ENCODE data around the gene ARHGAP6.

Gene ARHGAP6

DNA sequence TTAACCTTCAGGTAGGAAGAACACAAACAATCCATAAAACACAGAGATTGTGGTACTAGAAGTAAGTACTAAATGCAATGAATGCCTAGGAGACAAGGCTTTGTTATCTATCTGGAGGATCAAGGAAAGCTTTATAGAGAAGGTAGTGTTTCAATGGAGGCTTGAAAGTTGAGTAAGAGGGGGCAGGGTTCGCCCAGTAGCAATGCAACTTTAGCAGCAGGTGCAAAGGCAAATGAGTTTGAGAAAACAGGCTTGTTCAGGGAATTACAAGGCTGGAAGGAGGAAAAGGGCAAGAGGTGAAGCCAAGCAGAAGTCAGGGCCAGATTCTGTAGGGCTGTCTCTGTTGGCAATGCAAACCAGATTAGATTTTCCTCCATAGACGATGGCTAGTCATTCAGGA lies 408.0 kb downstream of the ARHGAP6 start:
- TF ChIP-seq TCF12 (IDR thresholded peaks at IDR 0.05; ENCODE audit: low read depth) (no peak), USF1 (IDR thresholded peaks at IDR 0.05) (no peak), YY1 (IDR thresholded peaks at IDR 0.05; ENCODE audit: low read depth) (no peak), ZBTB7A (IDR thresholded peaks at IDR 0.05; ENCODE audit: low read depth) (no peak), TAF1 (IDR thresholded peaks at IDR 0.05; ENCODE audit: low read depth) (no peak), NFIC (IDR thresholded peaks at IDR 0.05) (no peak), RAD21 (IDR thresholded peaks at IDR 0.05; ENCODE audit: low read depth) (no peak), CEBPB (IDR thresholded peaks at IDR 0.05) (no peak), TEAD4 (IDR thresholded peaks at IDR 0.05) (no peak), CREB1 (IDR thresholded peaks at IDR 0.05; ENCODE audit: low read depth) (no peak), REST (IDR thresholded peaks at IDR 0.05; ENCODE audit: low read depth) (no peak)

GRCh38 chrX:11257290-11257689 lies 408.4 kb downstream of the ARHGAP6 start:
- TF ChIP-seq EP300 (IDR thresholded peaks at IDR 0.05; ENCODE audit: borderline replicate concordance) (no peak), TAF1 (IDR thresholded peaks at IDR 0.05; ENCODE audit: low read depth) (no peak), NFIC (IDR thresholded peaks at IDR 0.05) (no peak), YY1 (IDR thresholded peaks at IDR 0.05; ENCODE audit: low read depth) (no peak), EGR1 (IDR thresholded peaks at IDR 0.05) (no peak), FOXM1 (IDR thresholded peaks at IDR 0.05; ENCODE audit: borderline replicate concordance, low read depth) (no peak), TEAD4 (IDR thresholded peaks at IDR 0.05) (no peak), REST (IDR thresholded peaks at IDR 0.05; ENCODE audit: low read depth) (no peak), TCF12 (IDR thresholded peaks at IDR 0.05; ENCODE audit: low read depth) (no peak), MAX (IDR thresholded peaks at IDR 0.05) (no peak), CREB1 (IDR thresholded peaks at IDR 0.05; ENCODE audit: low read depth) (no peak), CEBPB (IDR thresholded peaks at IDR 0.05) (no peak)

- TF ChIP-seq CREB1 (IDR thresholded peaks at IDR 0.05; ENCODE audit: low read depth) (no peak), RAD21 (IDR thresholded peaks at IDR 0.05; ENCODE audit: low read depth) (no peak), YY1 (IDR thresholded peaks at IDR 0.05; ENCODE audit: low read depth) (no peak), TCF12 (IDR thresholded peaks at IDR 0.05; ENCODE audit: low read depth) (no peak), EGR1 (IDR thresholded peaks at IDR 0.05) (no peak), NFIC (IDR thresholded peaks at IDR 0.05) (no peak), MAX (IDR thresholded peaks at IDR 0.05) (no peak), REST (IDR thresholded peaks at IDR 0.05; ENCODE audit: low read depth) (no peak), USF1 (IDR thresholded peaks at IDR 0.05) (no peak), EP300 (IDR thresholded peaks at IDR 0.05; ENCODE audit: borderline replicate concordance) (no peak), FOXM1 (IDR thresholded peaks at IDR 0.05; ENCODE audit: borderline replicate concordance, low read depth) (no peak), TEAD4 (IDR thresholded peaks at IDR 0.05) (no peak), ZBTB7A (IDR thresholded peaks at IDR 0.05; ENCODE audit: low read depth) (no peak)
Observed at GRCh38 chrX:11254417-11255109, 411.2 kb downstream of the ARHGAP6 start.

- no peak for TF ChIP-seq EGR1 (IDR thresholded peaks at IDR 0.05)
- no peak for TF ChIP-seq TCF12 (IDR thresholded peaks at IDR 0.05; ENCODE audit: low read depth)
- no peak for TF ChIP-seq MAX (IDR thresholded peaks at IDR 0.05)
- TF ChIP-seq RAD21 (IDR thresholded peaks at IDR 0.05; ENCODE audit: low read depth) = no peak
- no peak for TF ChIP-seq TEAD4 (IDR thresholded peaks at IDR 0.05)
- no peak for TF ChIP-seq TAF1 (IDR thresholded peaks at IDR 0.05; ENCODE audit: low read depth)
- no peak for TF ChIP-seq CREB1 (IDR thresholded peaks at IDR 0.05; ENCODE audit: low read depth)
- no peak for TF ChIP-seq FOXM1 (IDR thresholded peaks at IDR 0.05; ENCODE audit: borderline replicate concordance, low read depth)
- no peak for TF ChIP-seq NFIC (IDR thresholded peaks at IDR 0.05)
- no peak for TF ChIP-seq CEBPB (IDR thresholded peaks at IDR 0.05)
- TF ChIP-seq YY1 (IDR thresholded peaks at IDR 0.05; ENCODE audit: low read depth) = no peak
- TF ChIP-seq EP300 (IDR thresholded peaks at IDR 0.05; ENCODE audit: borderline replicate concordance) = no peak
- no peak for TF ChIP-seq ZBTB7A (IDR thresholded peaks at IDR 0.05; ENCODE audit: low read depth)
- no peak for TF ChIP-seq USF1 (IDR thresholded peaks at IDR 0.05)
- TF ChIP-seq REST (IDR thresholded peaks at IDR 0.05; ENCODE audit: low read depth) = no peak
Observed at GRCh38 chrX:11244636-11245035, 421.1 kb downstream of the ARHGAP6 start.
